Iris pigment epithelial cell (primary cell): Measurements from ENCODE around the gene TMC6.
"Not testable (repeated sequence)": the region's sequence is repeated elsewhere in the genome, so short reads cannot be mapped to it uniquely, and the experiment has no call there.

Source experiments
- DNase-seq: peaks from one replicate; pipeline ENCODE4 v3.0.0-alpha.2; 2011; ENCODE audit warnings: low read depth

The TMC6 gene

DNA sequence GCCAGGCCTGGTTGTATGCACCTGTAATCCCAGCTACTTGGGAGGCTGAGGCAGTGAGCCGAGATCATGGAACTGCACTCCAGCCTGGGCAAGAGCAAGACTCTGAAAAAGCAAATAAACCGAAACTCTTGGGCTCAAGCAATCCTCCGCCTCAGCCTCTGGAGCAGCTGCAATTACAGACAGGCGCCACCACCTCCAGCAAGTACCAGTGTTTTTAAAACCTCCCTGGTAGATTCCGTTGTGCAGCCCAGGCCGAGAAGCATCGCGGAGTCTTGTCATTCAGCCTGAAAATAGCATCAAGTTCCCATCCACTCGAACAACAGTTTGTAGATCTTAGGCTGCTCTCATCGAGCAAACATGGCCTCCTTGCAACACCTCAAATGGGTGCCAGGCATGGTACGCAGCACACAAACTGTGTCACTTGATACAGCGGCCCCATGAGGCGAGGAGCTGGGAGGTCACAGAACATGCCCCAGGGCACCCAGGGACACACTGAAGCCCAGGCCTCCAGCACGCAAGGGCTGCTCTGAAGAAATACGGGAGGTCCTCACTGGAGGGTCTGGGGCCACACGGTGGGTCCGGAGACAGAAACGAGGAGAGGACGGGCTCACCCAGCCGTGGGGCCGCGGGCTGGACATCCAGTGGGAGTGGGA is 18.1 kb downstream of the TMC6 start:
- DNase-seq = no peak

GRCh38 chr17:78109489-78109761 is 19.1 kb downstream of the TMC6 start:
- DNase-seq = no peak

DNA sequence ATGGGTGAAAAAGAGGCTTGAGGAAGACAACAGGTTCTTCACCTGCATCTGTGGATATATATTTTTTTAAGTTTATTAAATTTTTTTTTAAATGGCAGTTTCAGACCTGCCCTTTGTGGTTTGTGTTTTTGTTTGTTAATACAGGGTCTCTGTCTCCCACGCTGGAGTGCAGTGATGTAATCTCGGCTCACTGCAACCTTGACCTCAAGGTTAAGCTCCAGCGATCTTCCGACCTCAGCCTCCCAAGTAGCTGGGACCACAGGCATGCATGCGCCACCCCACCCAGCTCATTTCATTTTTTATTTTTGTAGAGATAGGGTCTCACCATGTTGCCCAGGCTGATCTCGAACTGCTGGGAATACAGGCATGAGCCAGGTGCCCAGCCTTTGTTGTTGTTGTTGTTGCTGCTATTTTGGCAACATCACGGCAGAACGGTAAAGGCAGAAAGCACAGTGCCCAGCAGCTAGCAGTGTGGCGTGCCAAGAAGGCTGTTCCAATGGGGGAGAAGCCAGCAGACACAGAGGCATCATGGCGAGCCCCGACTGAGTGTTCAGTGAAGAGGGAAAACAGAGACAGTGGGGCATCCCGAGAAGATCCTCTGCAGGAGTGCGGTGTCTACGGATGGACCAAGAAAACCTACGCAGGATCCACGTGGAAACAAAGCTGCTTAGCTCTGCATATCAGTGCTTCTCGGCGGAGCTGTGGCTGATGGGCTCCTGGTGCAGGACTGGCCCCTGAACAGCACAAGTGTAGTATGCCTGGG is 19.6 kb downstream of the TMC6 start:
- DNase-seq = no peak

GRCh38 chr17:78107976-78108725 is 20.4 kb downstream of the TMC6 start:
- no peak for DNase-seq

GRCh38 chr17:78107457-78107856 is 21.1 kb downstream of the TMC6 start:
- peak; percentile 28 for DNase-seq

DNA sequence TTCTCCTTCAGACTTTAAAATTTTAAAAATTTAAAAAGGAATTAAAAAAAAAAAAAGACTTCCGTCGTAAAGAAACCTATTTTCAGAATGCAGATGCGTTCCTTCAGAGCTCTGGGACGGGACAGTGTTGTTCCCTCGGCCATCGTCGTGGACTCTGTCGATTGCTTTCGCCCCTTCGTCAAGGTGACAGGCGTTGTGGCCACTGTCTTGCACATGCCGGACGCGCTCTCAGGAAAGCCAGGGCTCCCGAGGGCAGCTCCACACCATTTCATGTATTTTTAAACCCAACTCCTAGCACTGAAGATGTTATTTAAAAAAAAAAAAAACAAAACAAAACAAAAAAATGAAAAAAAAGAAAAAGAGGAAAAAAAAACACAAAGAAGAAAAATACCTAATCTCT is 22.3 kb downstream of the TMC6 start:
- no peak for DNase-seq

DNA sequence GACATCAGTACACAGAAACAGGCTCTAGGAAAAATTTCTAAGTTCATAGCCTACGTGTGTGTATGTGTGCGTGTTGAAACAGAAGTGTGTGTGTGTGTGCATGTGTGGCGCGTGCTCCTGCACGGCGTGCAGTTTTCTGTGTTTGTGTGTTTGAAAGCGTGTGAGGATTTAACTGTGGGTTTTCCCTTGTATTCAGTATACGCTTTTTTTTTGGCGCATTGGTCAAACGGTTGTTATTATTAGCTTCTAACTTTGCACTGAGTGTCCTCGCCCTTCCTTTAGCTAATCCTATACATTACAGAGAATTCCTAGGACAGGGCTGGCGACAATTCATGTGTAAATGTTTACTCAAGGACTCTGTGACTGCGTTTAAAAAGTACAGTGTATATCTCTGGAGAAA is 23.0 kb downstream of the TMC6 start:
- peak; percentile 26 for DNase-seq

- no peak for DNase-seq
These were observed 23.5 kb downstream of the TMC6 start for GRCh38 chr17:78105101-78105500.

DNA sequence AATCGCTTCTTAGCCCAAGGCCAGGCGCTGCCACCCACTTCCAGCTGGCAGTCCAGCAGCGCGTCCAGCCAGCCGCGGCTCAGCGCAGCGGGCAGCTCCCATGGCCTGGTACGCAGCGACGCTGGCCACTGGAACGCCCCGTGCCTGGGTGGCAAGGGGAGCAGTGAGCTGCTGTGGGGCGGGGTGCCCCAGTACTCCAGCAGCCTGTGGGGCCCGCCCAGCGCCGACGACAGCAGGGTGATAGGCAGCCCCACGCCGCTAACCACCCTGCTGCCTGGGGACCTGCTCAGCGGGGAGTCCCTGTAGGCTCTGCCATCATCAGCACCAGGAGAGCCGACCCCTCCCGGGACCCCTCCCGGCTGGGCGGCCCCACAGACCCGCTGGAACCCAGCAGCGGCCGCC is 24.0 kb downstream of the TMC6 start:
- DNase-seq = no peak

DNA sequence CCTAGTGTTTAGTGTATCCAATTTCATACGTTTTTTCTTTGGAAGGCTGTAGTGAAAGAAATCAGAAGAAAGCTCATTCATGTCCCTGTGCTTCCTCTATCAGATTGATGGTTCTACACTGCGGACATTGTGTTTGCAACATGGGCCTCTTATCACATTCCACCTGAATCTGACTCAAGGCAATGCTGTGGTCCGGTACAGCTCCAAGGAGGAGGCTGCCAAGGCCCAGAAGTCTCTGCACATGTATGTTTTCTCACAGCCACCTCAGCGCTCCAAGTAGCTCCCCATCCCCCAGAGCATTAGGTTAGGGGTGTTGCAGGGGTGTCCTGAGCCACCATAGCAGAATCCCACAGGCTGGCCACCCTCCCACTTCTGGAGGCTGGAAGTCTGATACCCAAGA is 25.2 kb downstream of the TMC6 start:
- DNase-seq = no peak

DNA sequence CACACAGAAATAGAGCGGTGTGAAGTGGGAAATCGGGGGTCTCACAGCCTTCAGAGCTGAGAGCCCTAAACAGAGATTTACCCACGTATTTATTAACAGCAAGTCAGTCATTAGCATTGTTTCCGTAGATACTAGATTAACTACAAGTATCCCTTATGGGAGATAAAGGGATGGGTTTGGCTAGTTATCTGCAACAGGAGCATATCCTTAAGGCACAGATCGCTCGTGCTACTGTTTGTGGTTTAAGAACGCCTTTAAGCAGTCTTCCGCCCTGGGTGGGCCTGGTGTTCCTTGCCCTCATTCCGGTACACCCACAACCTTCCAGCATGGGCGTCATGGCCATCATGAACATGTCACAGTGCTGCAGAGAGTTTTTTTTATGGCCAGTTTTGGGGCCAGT is 27.0 kb downstream of the TMC6 start:
- DNase-seq = no peak

- DNase-seq = no peak
These were observed 27.4 kb downstream of the TMC6 start for GRCh38 chr17:78101112-78101511.

DNA sequence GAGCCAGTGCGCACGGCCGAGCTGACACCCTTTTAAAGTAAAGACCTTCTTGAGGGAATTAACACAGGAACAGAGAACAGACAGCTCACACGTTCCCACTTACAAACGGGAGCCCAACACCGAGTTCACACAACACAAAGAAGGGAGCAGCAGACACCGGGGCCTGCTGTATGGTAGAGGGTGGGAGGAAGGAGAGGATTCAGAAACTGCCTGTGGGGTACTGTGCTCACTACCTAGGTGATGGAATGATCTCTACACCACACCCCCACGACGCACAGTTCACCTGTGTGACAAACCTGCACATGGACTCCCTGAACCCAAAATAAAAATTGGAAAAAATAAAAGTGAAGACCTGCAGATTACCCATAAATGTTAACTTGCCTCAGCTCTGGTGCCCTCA is 32.5 kb downstream of the TMC6 start:
- no peak for DNase-seq

- no peak for DNase-seq
These were observed 33.5 kb downstream of the TMC6 start for GRCh38 chr17:78095035-78095434.

DNA sequence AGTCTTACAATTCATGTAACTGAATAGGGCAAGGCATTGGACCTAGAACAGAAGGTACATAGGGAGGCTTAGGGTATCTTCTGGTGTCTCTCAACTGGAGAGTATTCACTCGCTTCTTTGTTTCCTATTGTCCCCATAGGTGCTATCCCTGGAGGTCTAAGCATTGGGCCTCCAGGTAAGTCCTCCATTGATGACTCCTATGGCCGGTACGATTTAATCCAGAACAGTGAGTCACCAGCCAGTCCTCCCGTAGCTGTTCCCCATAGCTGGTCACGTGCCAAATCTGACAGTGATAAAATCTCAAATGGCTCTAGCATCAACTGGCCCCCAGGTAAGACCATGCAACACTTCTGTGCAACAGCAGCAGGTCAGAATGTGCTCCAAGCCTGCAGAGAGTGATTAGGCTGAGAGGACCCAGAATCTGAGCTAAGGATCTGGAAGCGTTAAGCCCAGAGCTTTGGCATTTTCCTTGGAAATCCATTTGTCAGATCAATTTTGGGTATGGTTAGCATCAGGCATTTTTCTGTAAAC is 35.7 kb downstream of the TMC6 start:
- no peak for DNase-seq

DNA sequence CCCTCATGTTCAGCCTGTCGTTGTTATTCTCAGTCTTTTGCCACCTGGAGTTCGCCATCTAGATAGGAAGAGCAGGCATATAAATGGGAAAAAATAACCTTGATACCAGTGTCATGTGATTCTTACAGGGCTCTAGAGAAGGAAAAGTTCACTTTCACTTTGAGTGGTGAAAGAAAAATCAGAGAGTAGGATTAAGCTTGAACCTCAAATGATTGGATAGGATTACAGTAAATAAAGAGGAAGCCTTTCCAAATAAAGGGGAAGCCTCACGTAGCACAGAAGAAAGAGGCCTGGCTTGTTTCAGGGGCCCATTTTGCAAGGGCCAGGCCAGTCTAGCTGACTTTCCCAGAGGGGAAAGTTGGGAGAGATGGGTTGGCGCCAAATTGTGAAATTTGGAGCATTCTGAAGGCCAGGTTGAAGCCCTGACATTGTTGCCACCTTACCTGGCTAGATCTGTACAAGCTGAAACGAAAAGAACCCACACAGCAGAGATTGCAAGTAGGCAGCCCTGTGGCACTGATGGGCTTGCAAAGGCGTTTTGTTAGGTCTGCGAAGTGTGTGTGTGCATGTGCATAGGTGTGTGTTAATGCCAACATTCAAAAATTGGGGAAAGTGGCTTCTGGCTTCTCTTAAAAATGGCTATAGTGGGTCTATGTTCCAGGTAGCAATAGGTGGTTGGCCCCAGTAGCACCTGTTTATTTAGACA is 38.8 kb downstream of the TMC6 start:
- peak; percentile 12 for DNase-seq

DNA sequence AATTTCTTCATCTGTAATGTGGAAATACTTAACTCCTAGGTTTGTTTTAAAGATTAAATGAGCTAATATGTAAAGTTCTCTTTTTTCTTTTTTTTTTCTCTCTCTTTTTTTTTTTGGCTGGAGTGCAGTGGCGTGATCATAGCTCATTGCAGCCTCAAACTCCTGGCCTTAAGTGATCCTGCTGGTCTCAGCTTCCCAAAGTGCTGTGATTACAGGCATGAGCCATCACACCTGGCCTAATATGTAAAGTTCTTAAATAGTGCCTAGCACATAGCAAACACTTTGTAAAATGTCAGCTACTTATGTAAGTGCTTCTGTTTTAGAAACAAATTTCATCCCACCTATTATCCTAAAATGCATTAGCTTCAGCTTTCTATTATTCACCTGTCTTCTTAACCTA is 40.0 kb downstream of the TMC6 start:
- DNase-seq = no peak

GRCh38 chr17:78086740-78087139 is 41.8 kb downstream of the TMC6 start:
- DNase-seq = no peak

- no peak for DNase-seq
These were observed 45.6 kb downstream of the TMC6 start for GRCh38 chr17:78082988-78083387.

GRCh38 chr17:78082355-78082872 is 46.1 kb downstream of the TMC6 start:
- DNase-seq = not testable (repeated sequence)

DNA sequence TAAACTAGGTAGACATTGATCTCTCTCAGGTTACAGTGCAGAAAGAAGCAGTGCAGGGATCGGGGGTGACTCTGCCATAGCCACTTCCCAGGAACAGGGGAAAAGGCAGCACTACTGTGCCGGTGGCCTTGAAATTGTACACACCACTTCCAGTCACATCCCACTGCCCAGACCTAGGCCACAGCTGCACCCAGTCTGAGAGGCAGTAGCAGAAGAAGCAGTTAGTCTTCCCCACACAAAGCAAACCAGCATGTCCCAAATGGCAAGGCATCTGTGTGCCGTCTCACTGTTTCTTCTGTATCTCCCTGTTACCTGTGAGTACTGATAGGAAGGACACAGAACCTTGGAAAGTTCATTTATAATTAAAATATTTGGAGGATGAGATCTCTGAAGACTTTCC is 47.0 kb downstream of the TMC6 start:
- DNase-seq = no peak

DNA sequence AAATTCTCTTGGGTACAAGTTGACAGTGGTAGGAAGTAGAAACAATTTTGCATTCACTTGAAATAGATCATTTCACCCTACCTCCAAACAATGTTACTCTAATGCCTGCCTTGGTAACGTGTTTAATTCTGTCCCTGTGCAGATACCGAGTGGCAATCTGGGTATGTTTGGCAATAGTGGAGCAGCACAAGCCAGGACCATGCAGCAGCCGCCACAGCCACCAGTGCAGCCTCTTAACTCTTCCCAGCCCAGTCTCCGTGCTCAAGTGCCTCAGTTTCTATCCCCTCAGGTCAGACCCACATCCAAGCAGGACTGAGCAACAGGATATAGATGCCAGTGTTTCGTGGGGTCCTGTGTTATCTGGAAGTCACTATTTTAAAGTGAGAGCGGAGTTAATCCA is 49.3 kb downstream of the TMC6 start:
- DNase-seq = no peak
